Amygdala (tissue), 56 donors: ENCODE data around the gene ITGA5.
"Not testable (repeated sequence)": the region's sequence is repeated elsewhere in the genome, so short reads cannot be mapped to it uniquely, and the experiment has no call there.

Source experiments
- DNase-seq, 56 donors: peaks; one replicate each; lab custom pipeline; 2025; lab: John Stamatoyannopoulos, UW

Gene ITGA5

DNA sequence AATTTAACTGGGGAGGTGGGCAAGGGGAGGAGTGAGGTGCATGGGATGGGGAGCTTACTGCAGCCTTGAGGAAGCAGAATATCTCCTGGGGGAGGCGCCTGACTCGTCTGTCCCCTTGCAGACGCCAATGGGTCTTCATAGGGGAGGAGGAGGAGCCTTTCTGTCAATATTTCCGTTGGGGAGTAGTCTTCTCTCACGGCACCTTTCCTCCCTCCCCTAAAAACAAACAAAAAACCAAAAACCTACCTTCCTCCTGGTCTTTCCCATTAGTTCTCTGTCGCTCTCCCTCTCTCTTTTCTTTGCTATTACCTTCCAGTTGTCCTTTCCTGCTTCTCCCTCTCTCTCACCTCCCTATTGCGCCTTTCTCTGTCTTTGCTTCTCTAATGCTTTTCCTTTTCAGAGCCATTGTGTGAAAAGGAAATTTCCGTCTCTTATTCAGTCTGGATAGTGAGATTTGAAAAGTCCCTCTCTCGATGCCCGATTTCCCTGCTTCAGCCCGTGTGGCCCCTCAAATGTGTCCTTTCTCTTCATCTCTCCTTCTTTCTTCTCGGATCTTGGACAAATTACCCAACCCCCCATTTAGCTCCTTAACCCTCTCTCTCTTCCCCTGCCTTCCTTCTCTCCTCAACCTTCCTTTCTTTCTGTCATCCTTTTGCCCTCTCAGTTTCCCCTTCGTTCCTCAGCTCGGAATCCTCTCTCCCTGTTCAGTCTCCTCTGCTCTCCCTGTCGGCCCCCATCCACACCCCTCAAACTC, 60.7 kb downstream of the ITGA5 start:
- peak in 19 of 56 donors; percentile 16 to 54 (median 38) for DNase-seq

DNA sequence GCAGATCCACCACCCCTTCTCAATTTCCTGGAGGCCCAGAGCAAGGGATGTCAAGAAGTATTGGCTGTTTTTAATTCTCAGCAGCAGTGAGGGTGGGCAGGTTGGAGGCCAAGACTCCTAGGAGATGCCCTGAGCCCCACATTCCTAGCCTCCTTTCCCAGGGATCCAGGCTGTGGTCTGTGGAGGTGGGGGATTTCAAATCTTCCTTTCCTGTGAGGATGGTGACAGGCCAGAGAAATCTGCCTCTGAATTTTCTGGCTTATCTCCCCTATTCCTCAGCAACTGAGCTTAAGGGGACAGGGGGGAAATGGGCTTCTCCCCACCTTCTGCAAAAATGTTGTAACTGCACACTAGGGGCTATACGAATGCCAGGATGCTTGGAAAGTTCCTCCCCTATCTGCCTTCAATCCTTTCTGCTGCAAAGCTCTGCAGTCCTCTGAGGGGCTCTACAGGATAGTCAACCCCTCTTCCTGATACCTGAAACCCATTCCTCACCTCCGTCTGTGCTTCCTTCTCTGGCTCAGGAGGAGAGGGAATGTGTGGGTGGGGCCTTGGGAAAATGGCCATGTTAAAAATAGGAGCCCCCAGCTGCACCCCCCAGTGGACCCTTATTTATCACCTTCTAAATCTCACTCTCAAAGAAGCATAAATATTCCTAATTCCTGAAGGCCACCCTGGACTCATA, 61.4 kb downstream of the ITGA5 start:
- DNase-seq, result no peak

DNA sequence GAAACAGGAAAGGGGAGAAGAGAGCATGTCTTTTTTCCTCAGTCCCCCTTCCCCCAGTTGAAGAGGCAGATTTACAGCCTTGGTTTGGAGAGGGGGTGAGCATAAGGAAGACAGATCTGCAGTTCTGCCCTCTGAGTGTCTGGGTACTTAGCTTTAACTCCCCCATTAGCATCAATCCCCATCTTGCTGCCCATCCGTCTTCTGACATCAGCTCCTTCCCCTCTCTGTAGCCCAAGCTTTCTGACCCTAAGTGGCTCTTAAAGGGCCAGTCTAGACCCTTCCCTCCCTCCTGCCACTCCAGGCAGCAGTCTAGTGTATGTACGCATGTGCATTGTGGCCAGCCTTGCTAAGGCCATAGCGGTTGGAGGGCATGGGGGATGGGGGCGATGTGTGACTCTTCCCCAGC, 62.1 kb downstream of the ITGA5 start:
- DNase-seq, result no peak

DNA sequence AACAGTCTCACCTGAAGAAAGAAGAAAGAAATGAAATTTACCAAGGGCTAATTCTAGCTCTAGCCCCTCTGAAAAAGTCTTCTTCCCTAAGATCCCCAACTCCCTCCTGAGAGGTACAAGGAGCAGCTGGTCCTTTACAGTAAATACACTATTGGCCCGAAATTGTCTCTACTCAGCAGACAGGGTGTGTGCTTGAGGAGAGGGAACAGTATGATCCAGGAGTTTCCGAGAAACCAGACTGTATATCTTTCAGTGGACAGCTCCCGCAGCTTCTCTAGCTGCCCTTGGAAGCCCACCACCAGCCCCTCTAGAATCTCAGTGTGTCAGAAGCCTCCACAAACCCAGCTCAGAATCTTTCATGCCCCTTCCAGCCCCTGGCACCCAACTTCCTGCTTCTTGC, 62.8 kb downstream of the ITGA5 start:
- no peak for DNase-seq

DNA sequence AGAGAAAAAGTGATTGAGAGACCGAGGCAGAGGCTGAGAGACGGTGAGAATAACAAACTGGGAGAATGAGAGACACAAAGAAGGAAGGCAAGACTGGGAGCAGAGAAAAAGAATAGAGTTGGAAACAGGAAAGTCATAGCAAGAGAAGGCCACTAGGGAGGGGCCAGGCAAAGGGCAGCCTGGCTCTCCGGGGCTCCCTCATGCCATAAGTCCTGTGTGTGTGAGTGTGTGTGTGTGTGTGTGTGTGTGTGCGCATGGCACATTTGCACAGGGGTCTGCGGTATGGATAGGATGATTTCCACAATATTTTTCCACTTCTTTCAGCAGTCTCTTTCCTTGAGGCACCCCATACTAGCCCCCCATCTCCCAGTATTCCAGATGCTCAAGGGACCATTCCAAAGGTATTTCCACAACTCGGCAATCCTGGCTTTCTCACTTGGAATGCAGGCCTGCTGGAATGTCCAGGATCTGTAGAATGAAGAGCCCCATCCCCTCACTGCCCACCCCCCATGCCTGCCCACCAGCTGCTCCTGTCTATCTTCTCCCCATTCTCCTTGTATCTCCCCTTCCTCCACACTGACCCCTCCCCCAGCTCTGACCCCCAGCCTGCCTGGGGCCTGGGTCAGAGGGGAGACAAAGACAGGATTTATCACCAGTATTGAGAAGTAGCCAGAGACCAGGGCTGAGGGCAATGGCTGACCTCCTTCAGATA, 63.8 kb downstream of the ITGA5 start:
- no peak for DNase-seq

DNA sequence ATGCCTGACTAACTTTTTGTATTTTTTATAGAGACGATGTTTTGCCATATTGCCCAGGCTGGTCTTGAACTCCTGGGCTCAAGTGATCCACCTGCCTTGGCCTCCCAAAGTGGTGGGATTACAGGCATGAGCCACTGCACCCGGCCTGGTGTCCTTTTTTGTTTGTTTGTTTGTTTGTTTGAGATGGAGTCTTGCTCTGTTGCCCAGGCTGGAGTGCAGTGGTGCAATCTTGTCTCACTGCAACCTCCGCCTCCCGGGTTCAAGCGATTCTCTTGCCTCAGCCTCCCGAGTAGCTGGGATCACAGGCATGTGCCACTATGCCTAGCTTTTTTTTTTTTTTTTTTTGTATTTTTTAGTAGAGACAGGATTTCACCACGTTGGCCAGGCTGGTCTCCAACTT, 64.8 kb downstream of the ITGA5 start:
- DNase-seq, result not testable (repeated sequence)

DNA sequence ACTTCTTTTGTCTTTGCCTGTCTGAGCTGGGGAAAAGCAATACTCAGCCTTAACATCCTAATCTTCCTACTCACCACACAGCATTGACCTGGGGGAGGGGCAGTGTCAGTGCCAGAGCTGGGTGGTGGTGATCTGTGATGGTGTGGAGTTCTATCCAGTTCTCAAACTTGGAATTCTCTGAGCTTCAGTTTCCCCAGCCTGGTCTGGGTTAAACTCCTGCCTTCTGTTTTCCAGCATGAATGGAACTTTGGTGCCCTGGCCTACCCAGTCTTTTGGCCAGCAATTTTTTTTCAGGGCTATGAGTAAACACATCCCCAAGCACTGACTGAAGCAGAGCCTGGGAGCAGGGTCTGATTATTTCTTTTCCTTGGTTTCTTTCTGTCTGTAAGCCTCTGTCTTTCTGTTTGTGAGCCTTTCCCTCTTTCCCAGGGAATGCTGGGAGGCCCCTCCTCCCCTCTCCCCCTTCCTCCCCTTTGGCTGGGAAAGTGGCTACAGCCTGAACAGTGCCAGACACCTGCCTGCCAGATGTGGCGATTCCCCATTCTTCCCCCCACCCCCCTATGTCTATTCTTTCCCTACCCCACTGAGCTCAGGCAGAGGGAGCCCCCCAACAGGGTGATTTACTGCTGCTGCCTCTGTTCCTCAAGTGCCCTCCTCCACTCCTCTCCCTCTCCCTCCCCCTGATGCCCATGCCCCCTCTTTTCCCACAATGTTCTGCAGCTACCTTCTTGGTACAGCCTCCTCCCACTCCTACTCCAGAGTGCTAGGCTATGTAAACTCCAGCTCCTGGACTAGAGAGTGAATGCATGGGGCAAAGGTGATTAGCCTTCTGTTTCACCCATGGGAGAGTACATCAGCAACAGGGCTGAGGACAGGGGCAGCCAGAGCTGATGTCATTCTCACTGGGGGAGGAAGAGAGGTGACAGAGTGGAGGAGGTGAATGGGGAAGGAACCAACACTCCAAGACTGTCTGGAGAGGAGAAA, 65.9 kb downstream of the ITGA5 start:
- peak in 36 of 56 donors; percentile 20 to 79 (median 44) for DNase-seq

DNA sequence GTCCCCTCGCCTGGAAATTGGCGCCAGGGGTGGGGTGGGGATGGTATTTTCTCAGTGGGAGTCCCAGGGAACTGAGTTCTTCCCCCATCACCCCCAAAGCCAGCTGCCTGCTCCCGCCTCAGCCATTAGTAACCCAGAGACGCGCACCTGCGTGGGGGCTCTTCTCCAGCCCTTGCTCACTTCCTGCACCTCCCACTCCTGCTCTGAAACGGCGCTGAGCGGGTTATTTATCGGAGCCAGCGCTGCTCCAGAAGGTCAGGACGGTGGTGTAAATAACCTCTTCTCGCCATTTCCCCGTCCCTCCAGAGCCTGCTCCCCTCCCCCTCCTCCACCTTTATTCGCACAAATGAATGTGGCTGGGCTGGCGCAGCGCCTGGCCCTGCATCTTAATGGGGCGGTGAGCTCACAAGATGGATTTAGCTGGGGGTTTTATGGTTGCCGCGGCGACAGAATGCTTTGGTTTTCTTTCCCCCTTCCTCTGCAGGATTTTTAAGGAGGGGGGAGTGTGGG, 67.0 kb downstream of the ITGA5 start:
- DNase-seq, result peak in 50 of 56 donors; percentile 18 to 83 (median 65)

DNA sequence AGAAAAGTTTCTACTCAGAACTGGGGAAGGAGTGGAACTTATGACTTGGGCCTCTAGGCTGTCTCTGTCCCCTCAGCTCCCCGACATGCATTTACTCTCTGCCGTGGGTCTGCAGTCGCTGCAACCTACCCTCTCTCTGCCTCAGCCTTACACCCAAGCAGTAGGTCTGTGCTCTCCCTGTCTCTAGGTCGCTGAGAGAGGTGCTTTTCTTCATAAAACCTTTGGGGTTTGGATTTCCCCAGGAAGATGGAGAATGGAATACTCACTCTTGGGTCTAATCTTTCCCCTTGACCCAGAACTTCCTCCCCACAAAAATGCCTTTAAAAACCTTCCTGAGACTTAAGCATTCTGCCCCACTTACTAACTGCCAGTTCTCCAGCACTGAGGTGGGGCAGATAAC, 67.7 kb downstream of the ITGA5 start:
- no peak for DNase-seq

DNA sequence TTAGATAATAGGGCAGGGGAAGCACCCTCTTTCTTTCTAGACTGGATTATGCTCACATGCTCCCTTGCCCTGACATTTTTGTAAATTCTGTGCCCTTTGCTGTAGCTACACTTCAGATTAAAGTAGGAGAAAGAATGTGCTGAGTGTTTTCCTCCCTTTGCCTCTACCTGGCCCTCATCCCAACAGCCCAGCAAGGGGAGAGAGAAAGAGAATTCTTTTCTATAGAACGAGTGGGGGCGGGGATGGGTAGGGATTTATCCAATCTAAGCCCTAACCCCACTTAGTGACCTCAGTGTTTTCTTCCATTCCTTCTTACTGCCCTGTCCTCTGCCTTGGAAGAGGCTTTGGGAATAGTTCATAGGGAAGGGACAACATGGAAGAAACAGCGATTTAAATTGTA, 68.3 kb downstream of the ITGA5 start:
- no peak for DNase-seq

DNA sequence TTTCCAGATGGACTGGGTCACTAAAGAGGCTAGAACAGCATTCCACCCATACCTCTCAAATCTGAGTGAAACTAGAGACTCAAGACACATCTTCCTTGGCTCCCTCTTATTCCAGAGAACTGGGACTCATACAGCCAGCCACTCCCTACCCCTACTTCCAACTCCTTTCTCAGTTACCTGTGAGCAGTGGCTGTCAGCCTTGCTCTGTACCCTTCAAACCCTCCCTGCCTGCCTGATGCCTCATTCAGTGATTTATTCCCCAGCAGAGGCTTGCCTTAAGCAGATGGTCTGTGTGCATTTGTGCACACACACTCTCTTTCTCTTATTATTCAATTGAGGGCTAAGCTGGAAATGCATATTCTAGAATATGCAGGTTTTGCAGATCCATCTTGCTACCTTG, 69.4 kb downstream of the ITGA5 start:
- DNase-seq, result no peak

DNA sequence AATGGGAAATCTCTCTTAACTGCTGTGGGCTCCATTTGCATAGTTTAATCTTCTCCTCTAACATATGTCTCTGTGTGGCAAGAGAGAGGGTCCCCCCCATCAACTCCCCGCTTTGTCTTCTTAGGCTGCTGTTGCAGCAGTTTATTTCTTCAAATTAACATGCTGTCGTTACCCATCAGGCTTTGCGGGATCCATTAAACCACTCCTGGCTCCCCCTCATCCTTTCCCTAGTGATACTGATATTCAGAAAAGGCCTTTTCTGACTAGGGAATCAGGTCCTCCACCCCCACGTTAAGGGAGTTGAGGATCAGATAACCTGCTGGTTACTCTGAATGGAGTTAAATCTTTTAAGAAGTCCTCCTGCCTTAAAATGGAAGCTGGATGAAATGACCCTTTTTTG, 70.0 kb downstream of the ITGA5 start:
- DNase-seq, result no peak
